Posterior vena cava (tissue), 2 donors: Measurements from ENCODE around the gene CLEC16A. TPM values are rescaled to one million over a fixed set of nuclear protein-coding genes. Genes with fewer than 3 reads are reported as not detected.

ENCODE experiments used
- DNase-seq: peaks from one replicate; pipeline ENCODE4 v3.0.0-alpha.2; 2020; ENCODE audit warnings: low spot score
- intact Hi-C, 2 donors: fragments of 100-400 bp; cut with DNase I; formaldehyde crosslinking; loops; one replicate each; pipeline versions ENCODE4 v1.14.1 to v1.14.2; 2022 to 2023
- total RNA-seq, 2 donors: library from RNA; stranded (reverse); fragmentation: NEBNext Ultra II Directional; extraction: Animal tissue kit (Norgen Biotek cat#: 25700); gene quantifications; one replicate each; pipeline ENCODE4 v1.2.1, GENCODE V29; 2021
- donor health status: DM: yes; HTN: yes; CAD: no.
- donor health status: DM: yes; HTN: yes; CAD: no.

The CLEC16A gene
- total RNA-seq, 2 donors from 2014 or later, result 19.4 to 20.1 TPM

DNA sequence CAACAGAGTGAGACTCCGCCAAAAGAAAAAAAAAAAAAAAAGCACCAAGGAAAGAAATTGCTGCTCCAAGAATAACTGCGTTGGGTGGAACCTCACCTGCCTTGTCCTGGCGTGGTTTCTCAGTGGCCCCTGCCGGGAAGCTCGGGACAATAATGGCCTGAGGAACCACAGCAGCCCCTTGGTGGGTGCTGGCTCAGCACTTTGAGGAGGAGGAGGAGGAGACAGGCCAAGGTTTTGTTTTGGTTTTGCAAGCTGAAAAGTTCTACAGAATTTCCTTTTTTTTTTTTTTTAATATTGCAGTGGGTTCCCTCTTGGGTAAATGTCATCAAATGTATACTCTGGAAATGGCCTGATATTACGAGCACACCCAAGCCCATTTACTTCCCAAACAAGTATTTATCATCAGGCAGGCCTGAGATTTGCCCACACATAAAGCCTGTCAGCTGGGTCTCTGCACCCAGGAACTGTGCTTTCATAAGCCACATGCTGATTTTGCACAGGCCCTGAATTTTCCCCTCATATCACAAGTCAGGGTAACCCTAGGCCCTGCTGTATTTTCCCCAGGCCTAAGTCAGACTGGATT lies 233.3 kb downstream of the CLEC16A start:
- intact Hi-C loops, result loop anchor here in 1 of 2 donors (1.0 kb wide), 1 partner anchor 17 kb away; no protein-coding TSS in a partner anchor
- no peak for DNase-seq

- DNase-seq, result no peak
- intact Hi-C loops, result no loop called here
Observed at GRCh38 chr16:11178424-11178823, 234.1 kb downstream of the CLEC16A start.

DNA sequence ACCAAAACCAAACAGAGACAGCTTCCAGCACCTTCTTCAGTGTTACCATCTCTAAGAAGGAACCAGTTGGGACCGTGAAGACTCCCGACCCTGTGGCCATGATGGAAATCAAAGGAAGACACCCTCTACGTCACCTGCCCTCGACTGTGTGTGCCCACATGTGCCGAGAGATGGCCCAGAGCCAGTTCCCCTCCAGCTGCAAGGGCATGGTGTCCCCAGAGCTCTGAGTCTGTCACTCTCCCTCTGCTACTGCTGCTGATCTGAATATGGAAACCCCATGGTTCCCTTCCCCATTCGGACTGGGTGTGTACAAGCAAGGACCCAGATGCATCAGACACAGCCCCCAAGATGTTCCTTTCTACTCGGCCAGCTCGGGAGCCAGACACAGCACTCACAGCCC lies 235.2 kb downstream of the CLEC16A start:
- intact Hi-C loops, result no loop called here
- no peak for DNase-seq

GRCh38 chr16:11180489-11180888 lies 236.1 kb downstream of the CLEC16A start:
- intact Hi-C loops, result no loop called here

DNA sequence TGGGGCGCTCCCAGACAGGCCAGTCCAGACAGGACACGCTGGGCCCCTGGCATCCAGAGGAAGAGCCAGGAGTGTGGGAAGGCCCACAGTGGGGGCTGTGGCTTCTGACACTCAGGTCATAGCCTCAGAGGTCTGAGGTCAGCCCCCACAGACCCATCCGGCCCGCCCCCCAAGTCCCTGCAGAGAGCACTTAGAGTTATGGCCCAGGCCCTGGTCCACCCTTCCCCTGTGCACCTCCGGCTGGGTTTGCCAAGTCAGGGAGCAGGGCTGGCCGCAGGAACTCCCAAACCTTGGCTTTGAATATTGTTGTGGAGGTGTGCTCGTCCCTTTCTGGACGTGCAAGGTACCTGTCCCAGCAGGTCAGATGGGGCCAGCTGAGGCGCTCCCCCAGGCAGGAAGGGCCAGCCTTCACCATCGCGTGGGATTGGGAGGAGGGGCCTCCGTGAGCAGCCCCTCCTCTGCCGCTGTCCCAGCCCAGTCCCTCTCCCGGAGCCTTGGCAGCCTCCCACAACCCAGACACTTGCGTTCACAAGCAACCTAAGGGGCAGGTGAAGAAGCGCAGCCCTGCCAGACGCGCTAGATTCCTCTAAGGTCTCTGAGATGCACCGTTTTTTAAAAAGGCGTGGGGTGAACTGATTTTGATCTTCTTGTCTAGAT lies 237.0 kb downstream of the CLEC16A start:
- DNase-seq, result no peak
- intact Hi-C loops, result no loop called here

More at GRCh38 chr16:11180489-11180888, 236.1 kb downstream of the CLEC16A start:
- no peak for DNase-seq

GRCh38 chr16:11181899-11182279 lies 237.5 kb downstream of the CLEC16A start:
- DNase-seq, result no peak

GRCh38 chr16:11182411-11182810 lies 238.0 kb downstream of the CLEC16A start:
- intact Hi-C loops, result no loop called here
- DNase-seq, result no peak

More at GRCh38 chr16:11181899-11182279, 237.5 kb downstream of the CLEC16A start:
- intact Hi-C loops, result no loop called here

GRCh38 chr16:11183035-11183812 lies 238.9 kb downstream of the CLEC16A start:
- intact Hi-C loops, result no loop called here
- DNase-seq, result no peak

DNA sequence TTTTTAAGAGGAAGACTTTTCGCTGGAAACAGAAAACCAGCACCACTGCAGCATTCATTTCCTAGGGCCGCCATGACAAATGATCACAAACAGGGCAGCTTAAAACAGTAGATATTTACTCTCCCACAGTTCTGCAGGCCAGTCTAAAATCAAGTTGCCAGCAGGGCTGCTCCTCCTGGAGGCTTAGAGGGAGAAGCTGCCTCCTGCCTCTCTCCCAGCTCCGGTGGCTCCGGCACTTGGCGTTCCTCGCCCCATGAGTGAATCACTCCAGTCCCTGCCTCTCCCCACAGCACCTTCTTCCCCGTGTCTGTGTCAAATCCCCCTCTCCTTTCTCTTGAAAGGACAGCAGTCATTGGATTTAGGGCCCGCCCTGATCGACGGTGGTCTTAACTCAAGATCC lies 239.6 kb downstream of the CLEC16A start:
- intact Hi-C loops, result no loop called here
- no peak for DNase-seq

GRCh38 chr16:11187522-11188023 lies 243.2 kb downstream of the CLEC16A start:
- no peak for DNase-seq
- intact Hi-C loops, result no loop called here

DNA sequence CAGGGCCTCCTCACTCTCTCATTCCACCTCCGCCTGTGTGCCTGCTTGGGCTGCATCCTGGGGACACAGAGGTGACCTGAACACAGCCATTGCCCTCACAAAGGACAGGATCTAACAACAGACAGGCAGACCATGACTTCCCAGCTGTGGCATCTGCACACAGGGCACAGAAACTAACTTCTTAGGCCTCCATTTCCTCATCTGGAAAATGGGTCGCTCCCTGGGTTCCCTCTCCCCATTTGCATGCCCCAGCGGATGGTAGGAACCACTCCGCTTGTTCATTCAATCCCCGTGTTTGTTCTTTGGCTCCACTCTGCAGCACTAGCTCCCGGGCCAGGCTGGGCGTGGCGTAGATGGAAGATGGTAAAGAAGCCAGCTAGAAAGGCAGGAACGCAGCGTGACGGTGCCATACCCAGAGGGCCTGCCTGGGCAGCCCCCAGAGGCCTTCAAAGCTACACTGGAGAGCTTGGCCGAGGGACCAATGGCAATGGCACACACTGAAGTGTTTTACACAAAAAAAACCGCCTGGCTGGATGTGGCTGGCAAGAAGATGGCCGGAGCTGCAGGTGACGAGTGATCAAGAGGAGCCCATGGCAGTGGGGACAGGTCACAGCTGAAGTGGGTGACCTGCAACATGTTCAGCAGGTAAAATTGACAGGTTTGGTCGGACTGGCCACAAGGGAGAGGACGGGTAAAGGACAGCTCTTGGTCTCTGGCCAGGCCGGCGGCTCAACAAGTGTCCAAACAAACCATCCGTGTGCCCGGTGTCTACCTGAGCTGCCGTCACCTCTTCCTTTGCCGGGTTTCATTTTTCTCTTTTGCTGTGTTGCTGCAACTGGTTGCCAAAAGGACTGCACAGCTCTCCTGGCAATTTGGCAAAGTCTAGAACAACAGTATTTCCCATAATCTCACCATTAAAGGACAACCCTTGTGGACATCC lies 244.7 kb downstream of the CLEC16A start:
- no peak for DNase-seq

DNA sequence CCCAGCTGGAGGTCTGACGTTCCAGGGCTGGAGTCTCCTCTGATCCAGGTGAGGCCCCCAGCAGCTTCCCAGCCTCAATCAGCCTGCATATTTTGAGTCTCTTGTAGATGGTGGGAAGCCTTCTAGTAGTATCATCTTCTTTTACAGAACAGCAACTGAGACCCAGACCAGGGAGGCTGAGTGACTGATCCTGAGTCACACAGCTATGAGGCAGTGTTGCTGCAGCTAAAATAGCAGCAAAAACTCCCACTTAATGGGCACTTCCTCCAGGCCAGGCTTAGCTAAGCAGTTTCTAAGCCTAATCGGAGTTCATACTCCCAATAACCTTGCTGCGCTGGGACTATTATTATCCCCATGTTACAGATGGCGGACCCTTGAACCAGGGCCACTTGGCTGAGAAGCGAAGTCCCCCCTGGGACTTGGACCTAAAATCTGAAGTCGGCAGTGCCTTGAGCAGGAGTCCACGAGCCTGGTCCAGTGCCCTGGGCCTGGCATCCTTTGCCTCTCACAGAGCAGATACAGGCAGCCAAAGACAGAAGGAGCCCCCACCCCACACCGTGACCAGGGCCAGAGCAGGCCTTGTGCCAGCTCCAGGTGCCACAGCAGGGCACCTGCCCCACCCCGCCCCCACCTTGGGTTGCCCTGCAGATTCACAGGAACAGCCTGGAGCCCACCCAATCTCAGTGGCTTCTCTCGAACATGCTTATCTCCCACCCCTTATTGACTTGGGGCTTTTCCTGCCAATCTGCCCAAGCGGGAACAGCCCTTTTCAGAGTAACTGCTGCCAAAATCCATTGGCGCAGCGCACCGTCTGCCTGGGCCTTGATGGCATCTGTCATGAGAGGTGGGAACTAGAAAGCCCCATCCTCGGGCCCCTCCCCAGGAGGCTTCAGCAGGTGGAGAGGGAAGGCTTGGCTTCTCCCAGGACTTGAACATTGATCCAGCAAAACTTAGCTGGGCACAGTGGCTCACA lies 246.5 kb downstream of the CLEC16A start:
- intact Hi-C loops, result no loop called here
- no peak for DNase-seq

More for the DNA sequence above, 244.7 kb downstream of the CLEC16A start:
- intact Hi-C loops, result no loop called here

- DNase-seq, result no peak
- intact Hi-C loops, result no loop called here
Observed at GRCh38 chr16:11191665-11192064, 247.3 kb downstream of the CLEC16A start.

- intact Hi-C loops, result no loop called here
Observed at GRCh38 chr16:11193494-11193893, 249.1 kb downstream of the CLEC16A start.

GRCh38 chr16:11194913-11195312 lies 250.5 kb downstream of the CLEC16A start:
- intact Hi-C loops, result loop anchor here in 1 of 2 donors (1.0 kb wide), 1 partner anchor 18 kb away; no protein-coding TSS in a partner anchor
- DNase-seq, result no peak

More at GRCh38 chr16:11193494-11193893, 249.1 kb downstream of the CLEC16A start:
- no peak for DNase-seq

DNA sequence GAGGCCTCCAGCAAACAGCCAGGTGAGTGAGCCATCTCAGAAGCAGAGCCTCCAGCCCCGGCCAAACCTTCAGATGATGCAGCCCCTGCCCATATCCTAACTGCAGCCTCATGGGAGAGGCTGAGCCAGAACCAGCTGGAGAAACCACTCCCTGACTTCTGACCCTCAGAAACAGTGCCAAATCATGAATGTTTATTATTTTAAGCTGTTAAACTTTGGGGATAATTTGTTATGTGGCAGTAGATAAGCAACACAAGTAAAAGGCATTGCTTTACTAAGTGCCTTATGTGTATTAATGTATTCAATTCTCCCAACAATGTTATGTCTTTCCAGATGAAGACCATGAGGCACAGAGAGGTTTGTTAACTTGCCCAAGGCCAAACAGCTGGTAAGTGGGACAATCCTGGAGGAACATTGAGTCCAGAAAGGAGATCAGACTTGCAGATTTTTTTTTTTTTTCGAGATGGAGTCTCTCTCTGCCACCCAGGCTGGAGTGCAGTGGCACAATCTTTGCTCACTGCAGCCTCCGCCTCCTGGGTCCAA lies 252.0 kb downstream of the CLEC16A start:
- intact Hi-C loops, result no loop called here

GRCh38 chr16:11198375-11198774 lies 254.0 kb downstream of the CLEC16A start:
- intact Hi-C loops, result no loop called here
- no peak for DNase-seq

More for the DNA sequence above, 252.0 kb downstream of the CLEC16A start:
- no peak for DNase-seq

GRCh38 chr16:11198828-11199227 lies 254.5 kb downstream of the CLEC16A start:
- no peak for DNase-seq
- intact Hi-C loops, result no loop called here
